Measurements from ENCODE around the gene TIAM2. TPM values are rescaled to one million over a fixed set of nuclear protein-coding genes. Genes with fewer than 3 reads are reported as not detected.

The TIAM2 gene
- total and polyA plus RNA-seq, 2 experiments from 2014 or later = 5.5 to 16.9 TPM

DNA sequence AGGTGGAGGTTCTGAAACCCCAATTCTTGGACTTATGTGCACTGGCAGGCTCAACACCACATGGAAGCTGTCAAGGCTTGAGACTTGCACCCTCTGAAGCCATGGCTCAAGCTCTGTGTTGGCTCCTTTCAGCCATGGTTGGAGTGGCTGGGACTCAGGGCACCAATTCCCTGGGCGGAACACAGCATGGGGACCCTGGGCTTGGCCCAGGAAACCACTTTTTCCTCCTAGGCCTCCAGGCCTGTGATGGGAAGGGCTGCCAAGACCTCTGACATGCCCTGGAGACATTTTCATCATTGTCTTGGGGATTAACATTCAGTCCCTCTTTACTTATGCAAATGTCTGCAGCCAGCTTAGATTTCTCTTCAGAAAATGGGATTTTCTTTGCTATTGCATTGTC lies 242.5 kb downstream of the TIAM2 start:
- TF ChIP-seq, protein P1, sequence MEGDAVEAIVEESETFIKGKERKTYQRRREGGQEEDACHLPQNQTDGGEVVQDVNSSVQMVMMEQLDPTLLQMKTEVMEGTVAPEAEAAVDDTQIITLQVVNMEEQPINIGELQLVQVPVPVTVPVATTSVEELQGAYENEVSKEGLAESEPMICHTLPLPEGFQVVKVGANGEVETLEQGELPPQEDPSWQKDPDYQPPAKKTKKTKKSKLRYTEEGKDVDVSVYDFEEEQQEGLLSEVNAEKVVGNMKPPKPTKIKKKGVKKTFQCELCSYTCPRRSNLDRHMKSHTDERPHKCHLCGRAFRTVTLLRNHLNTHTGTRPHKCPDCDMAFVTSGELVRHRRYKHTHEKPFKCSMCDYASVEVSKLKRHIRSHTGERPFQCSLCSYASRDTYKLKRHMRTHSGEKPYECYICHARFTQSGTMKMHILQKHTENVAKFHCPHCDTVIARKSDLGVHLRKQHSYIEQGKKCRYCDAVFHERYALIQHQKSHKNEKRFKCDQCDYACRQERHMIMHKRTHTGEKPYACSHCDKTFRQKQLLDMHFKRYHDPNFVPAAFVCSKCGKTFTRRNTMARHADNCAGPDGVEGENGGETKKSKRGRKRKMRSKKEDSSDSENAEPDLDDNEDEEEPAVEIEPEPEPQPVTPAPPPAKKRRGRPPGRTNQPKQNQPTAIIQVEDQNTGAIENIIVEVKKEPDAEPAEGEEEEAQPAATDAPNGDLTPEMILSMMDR (IDR thresholded peaks at IDR 0.05; ENCODE audit: poor library complexity) = no peak
- no peak for TF ChIP-seq EZH2phosphoT487 (IDR thresholded peaks at IDR 0.05; ENCODE audit: low read depth, severe bottlenecking, unreplicated experiment)
- TF ChIP-seq EZH2 (IDR thresholded peaks at IDR 0.05; ENCODE audit: borderline replicate concordance) = no peak
- no peaks in the 10 kb centered on the region for H3K36me3 ChIP-seq (replicated peaks; ENCODE audit: insufficient read depth, low read depth)

DNA sequence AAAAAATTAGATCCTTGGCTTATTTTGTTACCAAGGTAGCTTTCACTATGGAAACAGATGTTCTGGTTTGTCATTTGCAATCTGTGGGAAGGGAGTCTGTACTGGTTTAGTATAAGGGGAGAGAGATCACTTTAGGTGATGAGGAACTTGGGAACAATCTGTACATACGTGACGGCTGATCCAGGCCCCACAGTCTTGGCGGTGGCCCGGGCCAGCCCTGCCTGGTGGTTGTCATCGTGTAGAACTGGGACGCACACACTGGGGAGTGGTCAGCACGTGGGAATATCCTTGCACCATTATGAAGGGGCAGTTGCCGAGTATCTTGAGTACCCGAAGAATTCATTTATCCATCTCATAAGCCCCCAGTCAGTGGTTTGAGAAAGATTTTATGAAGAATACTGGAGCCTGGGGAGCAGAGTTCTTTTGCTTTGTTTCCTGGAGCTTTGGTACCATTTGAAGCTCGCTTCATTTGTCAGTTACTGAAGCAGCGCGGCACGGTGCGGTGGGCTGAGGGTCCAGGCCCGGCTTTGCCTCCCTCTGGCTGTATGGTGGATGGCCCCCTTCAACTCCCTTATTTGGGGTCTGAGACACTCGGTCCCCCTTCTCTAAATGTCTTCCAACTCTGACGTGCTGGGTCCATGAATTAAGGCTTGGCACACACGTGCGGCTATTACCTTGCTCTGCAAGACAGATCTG lies 245.9 kb downstream of the TIAM2 start:
- no peak for DNase-seq (ENCODE audit: low spot score)
- TF ChIP-seq EZH2 (IDR thresholded peaks at IDR 0.05; ENCODE audit: borderline replicate concordance) (no peak), EZH2phosphoT487 (IDR thresholded peaks at IDR 0.05; ENCODE audit: low read depth, severe bottlenecking, unreplicated experiment) (no peak)
- TF ChIP-seq, protein P1 (IDR thresholded peaks at IDR 0.05; ENCODE audit: poor library complexity) = no peak
- 98% methylated on average over 19 of the region's 19 CpGs for WGBS (ENCODE audit: low lambda C conversion rate, missing lambda C conversion rate)

More for the DNA sequence above, 242.5 kb downstream of the TIAM2 start:
- no peaks in the 10 kb centered on the region for H3K4me1 ChIP-seq (ENCODE audit: insufficient read depth)
- 100% methylated on average over 1 of the region's 1 CpG for WGBS (ENCODE audit: low lambda C conversion rate, missing lambda C conversion rate)
- H3K9me3 ChIP-seq (ENCODE audit: low read depth) = no peaks in the 10 kb centered on the region
- H3K27me3 ChIP-seq = no peaks in the 10 kb centered on the region
- no peaks in the 10 kb centered on the region for H4K20me1 ChIP-seq (ENCODE audit: insufficient read depth, poor library complexity, severe bottlenecking)
- no peak for DNase-seq (ENCODE audit: low spot score)
- no peaks in the 10 kb centered on the region for H3K79me2 ChIP-seq
- no peaks in the 10 kb centered on the region for H3K9me2 ChIP-seq (replicated peaks; ENCODE audit: insufficient read depth)
- no peak overlapping the region for H3K4me2 ChIP-seq
- H3K27ac ChIP-seq = no peak overlapping the region
- H3K4me3 ChIP-seq = no peak overlapping the region
- no peak overlapping the region for H2AFZ ChIP-seq

GRCh38 chr6:155241966-155242365 lies 246.9 kb downstream of the TIAM2 start:
- no peak overlapping the region for H3K4me3 ChIP-seq
- no peak for DNase-seq (ENCODE audit: low spot score)
- TF ChIP-seq EZH2 (IDR thresholded peaks at IDR 0.05; ENCODE audit: borderline replicate concordance) (no peak), EZH2phosphoT487 (IDR thresholded peaks at IDR 0.05; ENCODE audit: low read depth, severe bottlenecking, unreplicated experiment) (no peak)
- TF ChIP-seq, protein P1 (IDR thresholded peaks at IDR 0.05; ENCODE audit: poor library complexity) = no peak
- no peaks in the 10 kb centered on the region for H3K4me1 ChIP-seq (ENCODE audit: insufficient read depth)
- no peaks in the 10 kb centered on the region for H3K79me2 ChIP-seq
- no peak overlapping the region for H2AFZ ChIP-seq
- no peaks in the 10 kb centered on the region for H3K9me2 ChIP-seq (replicated peaks; ENCODE audit: insufficient read depth)
- H4K20me1 ChIP-seq (ENCODE audit: insufficient read depth, poor library complexity, severe bottlenecking) = no peaks in the 10 kb centered on the region
- no peaks in the 10 kb centered on the region for H3K36me3 ChIP-seq (replicated peaks; ENCODE audit: insufficient read depth, low read depth)
- no peaks in the 10 kb centered on the region for H3K9me3 ChIP-seq (ENCODE audit: low read depth)
- WGBS (ENCODE audit: low lambda C conversion rate, missing lambda C conversion rate) = 95% methylated on average over 8 of the region's 8 CpGs
- no peak overlapping the region for H3K27ac ChIP-seq
- H3K4me2 ChIP-seq = no peak overlapping the region
- no peaks in the 10 kb centered on the region for H3K27me3 ChIP-seq

More for the DNA sequence above, 245.9 kb downstream of the TIAM2 start:
- H3K27ac ChIP-seq = no peak overlapping the region
- no peak overlapping the region for H2AFZ ChIP-seq
- H3K27me3 ChIP-seq = no peaks in the 10 kb centered on the region
- H3K79me2 ChIP-seq = no peaks in the 10 kb centered on the region
- H3K4me2 ChIP-seq = no peak overlapping the region
- no peaks in the 10 kb centered on the region for H3K9me2 ChIP-seq (replicated peaks; ENCODE audit: insufficient read depth)
- H3K4me3 ChIP-seq = no peak overlapping the region
- no peaks in the 10 kb centered on the region for H4K20me1 ChIP-seq (ENCODE audit: insufficient read depth, poor library complexity, severe bottlenecking)
- H3K4me1 ChIP-seq (ENCODE audit: insufficient read depth) = no peaks in the 10 kb centered on the region
- no peaks in the 10 kb centered on the region for H3K36me3 ChIP-seq (replicated peaks; ENCODE audit: insufficient read depth, low read depth)
- no peaks in the 10 kb centered on the region for H3K9me3 ChIP-seq (ENCODE audit: low read depth)

Data from hepatocyte (in vitro differentiated cells).